Amniotic stem cell (primary cell): ENCODE results near the gene ARHGEF12.

Source experiments
- DNase-seq: peaks from one replicate; lab custom pipeline; 2025; lab: John Stamatoyannopoulos, UW

The ARHGEF12 gene

GRCh38 chr11:120318906-120319305, 17.3 kb upstream of the ARHGEF12 start:
- DNase-seq, result no peak

DNA sequence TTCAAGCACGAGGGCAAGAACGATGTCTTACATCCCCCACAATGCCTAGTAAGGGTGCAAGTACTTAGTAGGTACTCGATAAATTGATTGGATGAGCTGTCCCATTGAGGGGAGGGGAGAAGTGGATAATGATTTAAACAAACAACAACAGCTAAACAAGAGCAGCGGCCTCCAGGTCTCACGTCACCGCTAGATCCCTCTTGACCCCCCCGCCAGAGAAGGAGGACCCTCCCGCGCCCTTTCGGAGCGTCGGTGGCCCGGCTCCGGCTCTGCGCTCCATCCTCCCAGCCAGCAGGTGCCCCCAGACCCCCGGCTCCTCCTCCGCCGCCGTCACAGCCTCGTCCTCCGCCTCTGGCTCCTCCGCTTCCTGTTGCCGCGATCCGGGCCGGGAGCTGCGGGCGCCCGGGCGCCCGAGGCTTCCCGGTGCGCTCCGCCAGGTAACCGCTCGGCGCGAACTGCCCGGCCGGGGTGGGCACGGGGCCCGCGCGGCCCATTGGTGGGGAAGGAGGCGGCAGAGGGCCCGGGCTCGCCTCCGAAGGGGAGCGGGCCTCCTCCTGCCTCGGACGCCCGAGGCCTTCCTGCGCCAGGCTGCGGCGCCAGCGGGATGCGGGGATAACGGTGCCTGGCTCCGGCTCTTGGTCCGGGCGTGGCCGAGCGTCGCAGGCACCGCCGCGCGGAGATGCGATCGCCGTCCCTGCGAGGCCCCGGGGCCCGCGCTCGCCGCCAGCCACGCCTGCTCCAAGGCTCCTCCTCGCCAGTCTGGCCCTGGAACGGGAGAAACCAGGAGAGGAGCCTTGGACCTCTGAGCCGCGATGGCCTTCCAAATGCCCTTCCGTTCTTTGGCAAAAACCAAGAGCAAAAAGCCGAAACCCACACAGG, 11.0 kb upstream of the ARHGEF12 start, which contains the start of gene TLCD5:
Gene TLCD5 (plus strand): TSS at position 368 of the 879 bp plus-strand sequence. CDS start 2,143 bp downstream, outside the sequence.
- DNase-seq, result peak; percentile 46

DNA sequence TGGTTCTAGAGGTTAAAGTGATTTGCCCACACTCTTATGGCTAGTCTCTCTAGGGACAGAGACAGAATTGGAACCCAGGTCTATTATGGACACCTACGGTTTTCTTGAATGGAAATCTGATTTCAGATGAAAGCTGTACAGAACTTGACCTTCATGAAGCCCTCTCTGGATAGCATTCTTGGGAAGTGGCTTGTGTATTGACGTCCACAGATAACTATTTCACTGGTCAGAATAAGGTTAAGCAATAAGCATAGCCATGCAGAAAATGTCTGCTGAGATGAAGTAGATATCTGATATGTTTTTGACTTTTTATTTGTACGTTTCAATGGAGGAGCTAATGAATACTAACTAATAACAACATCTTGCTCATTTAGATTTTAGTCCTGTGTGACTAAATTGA, 10.0 kb upstream of the ARHGEF12 start:
- no peak for DNase-seq

GRCh38 chr11:120326845-120327281, 9.3 kb upstream of the ARHGEF12 start:
- no peak for DNase-seq

- no peak for DNase-seq
Measured at GRCh38 chr11:120327311-120327710, 8.9 kb upstream of the ARHGEF12 start.

DNA sequence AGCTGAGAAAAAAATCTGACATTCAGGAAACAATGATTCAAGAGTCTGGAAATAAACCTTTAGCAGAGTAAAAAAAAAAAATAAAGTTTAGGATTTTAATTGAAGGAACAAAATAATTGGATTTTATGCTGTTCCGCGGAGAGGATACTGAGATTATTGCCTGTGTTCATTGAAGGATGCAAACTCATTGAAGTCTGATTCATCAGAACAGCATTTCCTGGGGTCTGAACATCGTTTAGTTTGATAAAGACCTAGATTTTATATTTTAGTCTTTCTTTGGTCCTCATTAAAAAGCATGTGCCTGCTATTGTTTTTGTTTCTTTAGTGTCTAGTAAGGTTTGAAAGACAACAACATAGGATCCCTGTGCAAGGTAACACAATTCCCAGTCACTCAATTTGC, 6.7 kb upstream of the ARHGEF12 start:
- DNase-seq, result no peak

DNA sequence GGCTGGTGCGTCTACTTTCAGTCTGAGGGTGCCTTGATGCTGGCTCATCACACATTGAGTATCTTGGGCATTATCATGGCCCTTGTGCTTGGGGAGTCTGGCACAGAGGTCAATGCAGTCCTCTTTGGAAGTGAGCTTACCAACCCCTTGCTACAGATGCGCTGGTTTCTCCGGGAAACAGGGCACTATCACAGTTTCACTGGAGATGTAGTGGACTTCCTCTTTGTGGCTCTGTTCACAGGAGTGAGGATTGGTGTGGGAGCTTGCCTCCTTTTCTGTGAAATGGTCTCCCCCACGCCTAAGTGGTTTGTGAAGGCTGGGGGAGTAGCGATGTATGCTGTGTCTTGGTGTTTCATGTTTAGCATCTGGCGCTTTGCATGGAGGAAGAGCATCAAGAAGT, 6.2 kb upstream of the ARHGEF12 start:
- DNase-seq, result no peak

GRCh38 chr11:120331301-120331996, 4.8 kb upstream of the ARHGEF12 start:
- DNase-seq, result peak; percentile 82

GRCh38 chr11:120332822-120333716, 3.1 kb upstream of the ARHGEF12 start:
- DNase-seq, result no peak

GRCh38 chr11:120333801-120334200, 2.4 kb upstream of the ARHGEF12 start:
- DNase-seq, result no peak

- no peak for DNase-seq
Measured at GRCh38 chr11:120334332-120334731, 1.9 kb upstream of the ARHGEF12 start.

DNA sequence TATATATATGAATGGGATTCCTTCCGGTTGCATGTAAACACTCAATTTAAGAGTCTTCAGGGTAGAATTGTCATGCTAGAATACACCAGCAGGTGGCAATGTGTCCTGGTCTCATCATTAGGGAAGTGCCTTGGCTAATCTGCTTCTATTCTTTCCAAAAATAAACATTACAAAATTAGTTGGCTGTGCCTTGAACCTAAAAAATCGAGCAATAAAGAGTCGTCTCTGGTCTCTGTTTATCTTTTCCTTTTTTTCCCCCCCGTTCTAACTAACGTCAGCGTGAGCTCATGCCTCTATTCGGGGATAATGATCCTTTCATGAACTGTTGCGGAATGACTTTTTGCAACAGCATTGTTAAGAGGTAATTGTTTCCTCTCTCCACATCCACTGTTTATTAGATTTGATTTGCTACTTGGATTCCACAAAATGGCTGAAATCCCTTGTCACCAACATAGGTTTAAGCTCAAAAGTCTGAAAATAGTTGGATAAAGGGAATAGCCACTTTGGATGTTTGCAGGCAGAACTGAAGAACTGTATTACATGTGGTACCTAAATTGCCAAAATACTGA, 1.2 kb upstream of the ARHGEF12 start:
- DNase-seq, result peak; percentile 39

GRCh38 chr11:120335556-120335907, 681 bp upstream of the ARHGEF12 start:
- DNase-seq, result no peak

- no peak for DNase-seq
Measured at GRCh38 chr11:120336641-120337354, 585 bp downstream of the ARHGEF12 start.

DNA sequence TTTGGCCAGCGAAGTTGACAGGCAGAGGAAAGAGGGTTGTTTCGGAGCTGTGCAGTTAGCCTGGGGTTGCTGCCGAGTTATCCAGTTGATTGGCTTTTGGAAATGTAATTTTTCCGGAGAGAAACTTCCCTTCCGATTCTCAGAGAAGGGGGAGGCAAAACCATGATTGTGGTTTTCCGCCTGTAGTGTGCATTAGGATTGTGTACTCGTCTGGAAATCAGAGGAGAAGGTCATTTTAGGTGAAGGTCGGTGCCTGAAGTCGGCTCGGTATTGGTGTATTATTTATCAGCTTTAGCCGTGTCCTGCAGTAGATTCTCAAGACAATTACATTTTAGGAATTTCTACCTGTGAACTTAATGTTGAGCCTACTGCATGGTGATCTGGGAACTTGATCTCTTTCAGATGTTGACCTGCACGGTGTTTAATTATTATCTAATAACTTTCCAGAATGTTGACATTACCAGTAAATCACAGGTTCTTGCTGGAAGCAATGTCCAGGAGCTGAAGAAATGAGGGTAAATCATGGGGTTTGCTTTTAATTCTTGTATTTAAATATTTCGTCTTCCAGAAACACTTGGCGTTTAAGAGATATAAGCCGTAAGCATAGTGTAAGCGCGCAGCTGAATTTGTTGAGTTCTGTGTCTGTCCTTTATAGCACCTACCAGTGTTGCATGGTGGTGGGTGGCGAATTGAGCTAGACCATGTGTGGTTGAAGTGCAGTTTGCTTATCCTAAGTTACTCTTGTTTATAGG, 1.3 kb downstream of the ARHGEF12 start:
- no peak for DNase-seq

GRCh38 chr11:120338107-120338933, 2.1 kb downstream of the ARHGEF12 start:
- no peak for DNase-seq

- no peak for DNase-seq
Measured at GRCh38 chr11:120339394-120339890, 3.2 kb downstream of the ARHGEF12 start.

DNA sequence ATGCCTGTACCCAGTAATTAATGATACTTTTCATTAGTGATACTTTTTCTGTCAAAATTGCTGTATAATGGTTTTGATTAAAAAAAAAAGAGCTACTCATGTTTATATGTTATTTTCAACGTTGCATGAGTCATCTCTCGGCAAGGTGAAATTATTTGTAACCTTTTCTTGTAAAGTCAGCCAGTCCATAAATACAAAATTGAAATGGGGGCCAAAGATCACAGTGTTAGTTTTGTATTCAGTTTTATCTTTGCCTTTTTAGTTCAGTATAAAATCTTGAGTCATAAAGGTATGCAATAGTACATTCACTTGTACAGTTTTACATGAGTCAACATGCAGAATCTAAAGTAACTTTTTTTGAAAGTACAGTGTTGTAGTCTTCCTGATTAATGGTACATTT, 4.3 kb downstream of the ARHGEF12 start:
- no peak for DNase-seq

DNA sequence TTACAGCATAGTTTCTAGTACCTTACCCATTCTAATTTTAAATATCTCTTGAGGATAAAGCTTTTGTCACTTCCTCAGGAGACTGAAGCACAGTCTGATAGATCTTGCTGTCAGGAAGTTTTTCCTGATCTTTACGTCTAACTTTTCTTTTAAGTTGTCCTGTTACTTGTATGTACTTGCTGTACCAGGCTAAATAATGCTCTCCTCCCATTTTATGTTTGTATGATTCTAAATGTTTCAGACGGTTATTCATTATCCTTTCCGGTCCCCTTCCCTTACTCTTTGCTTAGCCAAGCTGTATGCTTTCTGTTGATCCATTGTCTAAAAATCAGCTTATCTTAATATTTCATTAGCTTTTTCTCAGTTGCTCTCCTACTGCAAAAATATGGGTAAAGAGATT, 6.0 kb downstream of the ARHGEF12 start:
- DNase-seq, result no peak
